Measurements from ENCODE around the gene PKD2L2.

Gene PKD2L2

GRCh38 chr5:137914758-137915157 is 25.5 kb downstream of the PKD2L2 start:
- no peak for DNase-seq
- peaks cover 15% of the 10 kb centered on the region for H3K27me3 Mint-ChIP-seq (ENCODE audit: low read depth, poor library complexity)
- H3K4me1 Mint-ChIP-seq: no peaks in the 10 kb centered on the region
- peaks cover 11% of the 10 kb centered on the region for H3K36me3 Mint-ChIP-seq (ENCODE audit: low read depth)
- TF ChIP-seq CTCF (IDR thresholded peaks at IDR 0.05): no peak
- no peak overlapping the region for H3K27ac Mint-ChIP-seq
- peaks cover 41% of the 10 kb centered on the region for H3K9me3 Mint-ChIP-seq
- no peak overlapping the region for H3K4me3 Mint-ChIP-seq

GRCh38 chr5:137916923-137917322 is 27.7 kb downstream of the PKD2L2 start:
- no peaks in the 10 kb centered on the region for H3K4me1 Mint-ChIP-seq
- H3K4me3 Mint-ChIP-seq: no peak overlapping the region
- peaks cover 15% of the 10 kb centered on the region for H3K27me3 Mint-ChIP-seq (ENCODE audit: low read depth, poor library complexity)

DNA sequence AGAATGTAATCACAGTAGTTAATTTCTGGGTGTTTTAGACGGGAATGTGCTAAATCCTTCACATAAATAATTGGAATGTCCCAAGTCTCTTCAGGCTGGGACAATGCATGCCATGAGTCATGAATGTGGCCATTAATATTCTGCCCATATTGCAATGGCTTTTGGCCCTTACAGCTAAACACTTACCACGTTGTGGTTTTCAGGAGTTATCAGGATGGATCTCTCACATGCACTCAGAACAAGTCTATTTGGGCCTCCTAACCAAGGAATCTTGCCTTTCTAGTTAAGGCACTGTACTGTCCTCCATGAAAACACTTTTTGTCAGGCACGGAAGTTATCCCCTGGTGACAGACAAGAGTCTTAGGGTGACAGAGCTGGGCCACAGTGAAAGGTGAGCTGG is 32.7 kb downstream of the PKD2L2 start:
- H3K4me3 Mint-ChIP-seq: no peak overlapping the region
- TF ChIP-seq CTCF (IDR thresholded peaks at IDR 0.05): no peak
- no peak overlapping the region for H3K27ac Mint-ChIP-seq
- H3K9me3 Mint-ChIP-seq: peaks cover 18% of the 10 kb centered on the region
- peaks cover 8% of the 10 kb centered on the region for H3K36me3 Mint-ChIP-seq (ENCODE audit: low read depth)
- peaks cover 10% of the 10 kb centered on the region for H3K27me3 Mint-ChIP-seq (ENCODE audit: low read depth, poor library complexity)
- DNase-seq: no peak
- H3K4me1 Mint-ChIP-seq: no peaks in the 10 kb centered on the region

More at GRCh38 chr5:137916923-137917322, 27.7 kb downstream of the PKD2L2 start:
- TF ChIP-seq CTCF (IDR thresholded peaks at IDR 0.05): no peak
- H3K36me3 Mint-ChIP-seq (ENCODE audit: low read depth): peaks cover 11% of the 10 kb centered on the region
- peaks cover 41% of the 10 kb centered on the region for H3K9me3 Mint-ChIP-seq
- H3K27ac Mint-ChIP-seq: no peak overlapping the region
- no peak for DNase-seq

DNA sequence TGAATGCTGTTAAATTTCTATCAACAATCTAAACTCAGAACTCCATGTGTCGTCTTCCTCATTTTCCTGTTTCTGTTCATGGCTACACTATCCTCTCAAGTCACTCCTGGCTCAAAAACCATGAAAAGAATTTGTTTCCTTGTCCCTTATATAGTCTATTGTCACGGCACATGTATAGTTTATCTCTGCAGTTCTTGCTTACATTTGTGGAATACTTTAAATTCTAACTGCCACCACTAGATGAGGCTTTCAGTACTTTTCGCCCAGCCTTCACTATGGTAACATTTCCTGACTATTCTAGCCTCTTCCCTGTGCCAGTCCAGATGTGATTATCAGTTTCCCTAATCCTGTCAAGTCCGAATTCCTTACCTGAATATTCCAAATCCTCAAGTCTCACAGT is 34.6 kb downstream of the PKD2L2 start:
- Mint-ChIP-seq H3K4me1 (no peaks in the 10 kb centered on the region), H3K36me3 (ENCODE audit: low read depth) (peaks cover 11% of the 10 kb centered on the region), H3K9me3 (peaks cover under 1% of the 10 kb centered on the region), H3K4me3 (no peak overlapping the region), H3K27me3 (ENCODE audit: low read depth, poor library complexity) (peaks cover 4% of the 10 kb centered on the region), H3K27ac (no peak overlapping the region)
- DNase-seq: no peak
- TF ChIP-seq CTCF (IDR thresholded peaks at IDR 0.05): no peak

DNA sequence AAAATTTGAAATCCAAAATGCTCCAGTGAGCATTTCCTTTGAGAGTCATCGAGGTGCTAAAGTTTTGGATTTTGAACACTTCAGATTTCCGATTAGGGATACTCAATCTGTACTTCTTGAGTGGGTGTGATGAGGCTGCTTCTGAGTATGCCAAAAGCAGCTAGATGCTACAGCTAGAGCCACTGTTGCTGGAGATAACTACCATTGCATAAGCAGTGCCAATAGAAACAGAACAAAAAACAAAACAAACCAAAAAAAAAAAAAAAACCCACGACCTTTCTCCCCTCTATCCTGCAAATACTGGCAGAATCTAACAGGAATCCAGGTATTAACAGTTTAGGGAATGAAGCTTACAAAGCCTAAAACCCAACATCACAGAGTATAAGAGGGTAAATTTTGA is 43.5 kb downstream of the PKD2L2 start:
- Mint-ChIP-seq H3K9me3 (no peaks in the 10 kb centered on the region), H3K36me3 (ENCODE audit: low read depth) (peaks cover 44% of the 10 kb centered on the region), H3K27me3 (ENCODE audit: low read depth, poor library complexity) (peaks cover under 1% of the 10 kb centered on the region), H3K4me3 (no peak overlapping the region), H3K4me1 (peaks cover 24% of the 10 kb centered on the region), H3K27ac (no peak overlapping the region)
- TF ChIP-seq CTCF (IDR thresholded peaks at IDR 0.05): no peak
- DNase-seq: no peak

DNA sequence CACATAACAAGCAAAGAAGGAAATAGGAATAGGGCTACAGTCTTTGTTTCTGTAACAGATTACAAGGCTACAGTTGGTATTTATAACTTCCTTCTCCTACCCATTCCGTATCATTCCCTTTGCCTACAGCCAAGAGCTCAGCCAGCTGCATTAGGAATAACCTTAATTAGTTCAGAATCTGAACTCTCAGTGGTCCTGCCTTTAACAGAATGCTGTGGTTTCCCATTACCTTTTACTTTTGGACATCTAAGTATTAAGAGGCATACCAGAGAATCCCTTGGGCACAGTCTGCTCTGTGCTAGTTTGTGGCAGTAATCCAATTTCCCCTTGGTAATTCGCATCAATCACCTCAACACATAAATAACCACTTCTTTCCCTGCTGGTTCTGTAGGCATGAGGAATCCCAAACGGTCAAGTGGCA is 44.2 kb downstream of the PKD2L2 start:
- peak overlapping the region; percentile 41 for H3K27ac Mint-ChIP-seq
- peak; percentile 18 for DNase-seq
- H3K4me1 Mint-ChIP-seq: peaks cover 24% of the 10 kb centered on the region
- H3K36me3 Mint-ChIP-seq (ENCODE audit: low read depth): peaks cover 47% of the 10 kb centered on the region
- TF ChIP-seq CTCF (IDR thresholded peaks at IDR 0.05): no peak
- no peak overlapping the region for H3K4me3 Mint-ChIP-seq
- H3K27me3 Mint-ChIP-seq (ENCODE audit: low read depth, poor library complexity): no peaks in the 10 kb centered on the region
- no peaks in the 10 kb centered on the region for H3K9me3 Mint-ChIP-seq

All from nephron progenitor cell (in vitro differentiated cells).